Measurements from ENCODE around the gene ANXA3.

Gene ANXA3

GRCh38 chr4:78527555-78527954 lies 24.0 kb upstream of the ANXA3 start:
- no peak for DNase-seq (ENCODE audit: low spot score)
- no peak for TF ChIP-seq CTCF (IDR thresholded peaks at IDR 0.05; ENCODE audit: extremely low read depth, missing control alignments)

GRCh38 chr4:78528327-78528726 lies 23.2 kb upstream of the ANXA3 start:
- TF ChIP-seq CTCF (IDR thresholded peaks at IDR 0.05; ENCODE audit: extremely low read depth, missing control alignments) = no peak
- no peak for DNase-seq (ENCODE audit: low spot score)

GRCh38 chr4:78529569-78530209 lies 21.9 kb upstream of the ANXA3 start:
- DNase-seq (ENCODE audit: low spot score) = no peak
- no peak for TF ChIP-seq CTCF (IDR thresholded peaks at IDR 0.05; ENCODE audit: extremely low read depth, missing control alignments)

- no peak for DNase-seq (ENCODE audit: low spot score)
- TF ChIP-seq CTCF (IDR thresholded peaks at IDR 0.05; ENCODE audit: extremely low read depth, missing control alignments) = no peak
These were observed 19.5 kb upstream of the ANXA3 start for GRCh38 chr4:78532046-78532445.

GRCh38 chr4:78533854-78534253 lies 17.7 kb upstream of the ANXA3 start:
- TF ChIP-seq CTCF (IDR thresholded peaks at IDR 0.05; ENCODE audit: extremely low read depth, missing control alignments) = no peak
- no peak for DNase-seq (ENCODE audit: low spot score)

GRCh38 chr4:78534286-78534955 lies 17.1 kb upstream of the ANXA3 start:
- DNase-seq (ENCODE audit: low spot score) = no peak
- TF ChIP-seq CTCF (IDR thresholded peaks at IDR 0.05; ENCODE audit: extremely low read depth, missing control alignments) = no peak

- no peak for DNase-seq (ENCODE audit: low spot score)
- TF ChIP-seq CTCF (IDR thresholded peaks at IDR 0.05; ENCODE audit: extremely low read depth, missing control alignments) = no peak
These were observed 9.2 kb upstream of the ANXA3 start for GRCh38 chr4:78542373-78542772.
